GM18502 (cell line): ENCODE measurements around the gene AMBRA1.
"Not testable (repeated sequence)": the region's sequence is repeated elsewhere in the genome, so short reads cannot be mapped to it uniquely, and the experiment has no call there.

Experiments used
- ATAC-seq: cut with Tn5 transposase; IDR thresholded peaks from one replicate; pipeline ENCODE4 v1.9.1; 2021; ENCODE audit warnings: mild to moderate bottlenecking; ENCODE audit not compliant: unreplicated experiment, poor library complexity

Gene AMBRA1

DNA sequence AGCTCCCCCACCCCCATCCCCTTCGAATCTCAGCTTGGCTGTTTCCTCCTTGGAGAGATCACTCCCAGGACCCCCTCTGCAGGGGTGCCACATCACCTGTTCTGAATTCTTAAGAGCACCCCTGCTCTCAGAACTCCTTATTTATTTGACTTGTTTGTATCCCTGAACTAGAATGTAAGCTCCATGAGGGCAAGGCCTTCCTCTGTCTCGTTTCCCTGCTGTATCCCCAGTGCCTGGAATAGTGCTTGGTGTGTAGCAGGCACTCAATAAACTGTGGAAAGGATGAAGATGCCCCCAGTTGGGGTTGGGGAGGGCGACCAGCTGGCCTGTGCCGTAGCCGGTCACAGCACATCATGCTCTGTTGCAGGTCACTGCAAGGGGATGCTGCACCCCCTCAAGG lies 216.0 kb downstream of the AMBRA1 start:
- no peak for ATAC-seq

- ATAC-seq: no peak
Observed at GRCh38 chr11:46377290-46377689, 216.5 kb downstream of the AMBRA1 start.

DNA sequence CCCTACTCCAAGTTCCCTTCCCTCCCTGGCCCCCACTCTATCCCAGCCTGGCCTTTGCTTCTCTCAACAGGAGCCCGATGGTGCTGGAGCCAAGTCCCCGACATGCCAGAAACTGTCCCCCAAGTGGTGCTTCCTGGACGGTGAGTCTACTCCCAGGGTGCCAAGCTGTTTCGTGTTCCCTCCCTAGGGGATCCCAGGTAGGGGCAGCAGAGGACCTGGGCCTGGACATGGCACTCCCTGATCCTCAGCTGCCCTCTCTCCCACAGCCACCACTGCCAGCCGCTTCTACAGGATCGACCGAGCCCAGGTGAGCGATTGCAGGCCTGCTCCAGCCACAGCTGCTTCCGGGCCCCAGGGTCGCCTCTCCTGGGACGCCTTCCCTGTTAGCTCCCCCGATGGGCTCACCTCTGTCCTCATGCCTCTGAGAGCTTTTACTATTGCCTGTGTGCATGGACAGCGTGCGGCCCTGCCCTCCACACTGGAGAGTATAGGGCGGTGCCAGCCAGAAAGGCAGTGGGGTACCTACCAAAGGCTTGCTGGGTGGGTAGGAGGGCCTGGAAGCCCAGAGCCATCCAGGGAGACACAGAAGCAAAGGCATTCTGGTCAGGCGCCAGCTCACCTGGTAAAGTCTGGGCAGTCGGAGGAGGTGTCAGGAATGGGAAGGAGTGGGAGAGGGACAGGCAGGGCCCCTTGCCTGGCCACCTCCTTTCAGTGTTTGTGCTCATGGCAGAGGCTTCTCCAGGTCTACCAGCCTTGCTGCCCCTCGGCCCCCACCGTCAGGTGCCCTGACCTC lies 217.4 kb downstream of the AMBRA1 start:
- no peak for ATAC-seq

DNA sequence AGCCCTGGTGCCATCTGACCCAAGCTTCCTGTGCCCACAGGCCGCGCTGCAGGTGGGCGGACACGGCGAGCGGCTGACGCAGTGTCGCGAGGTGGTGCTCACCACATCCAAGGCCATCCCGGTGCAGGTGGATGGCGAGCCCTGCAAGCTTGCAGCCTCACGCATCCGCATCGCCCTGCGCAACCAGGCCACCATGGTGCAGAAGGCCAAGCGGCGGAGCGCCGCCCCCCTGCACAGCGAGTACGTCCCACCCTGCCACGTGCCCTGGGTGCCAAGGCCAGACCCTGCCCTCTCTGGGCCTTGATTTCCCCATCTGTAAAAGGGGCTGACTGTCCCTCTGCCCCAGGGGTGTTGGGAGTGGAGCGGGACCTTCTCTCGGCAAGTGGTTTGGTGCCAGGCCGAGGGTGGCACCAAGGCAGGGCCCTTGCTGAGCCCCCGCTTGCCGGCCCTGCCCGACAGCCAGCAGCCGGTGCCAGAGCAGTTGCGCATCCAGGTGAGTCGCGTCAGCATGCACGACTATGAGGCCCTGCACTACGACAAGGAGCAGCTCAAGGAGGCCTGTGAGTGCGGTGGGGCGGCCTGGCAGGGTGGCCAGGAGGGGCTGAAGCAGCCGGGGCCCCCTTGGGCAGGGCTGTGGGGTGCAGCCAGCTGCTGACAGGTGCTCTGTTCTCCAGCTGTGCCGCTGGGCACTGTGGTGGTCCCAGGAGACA lies 218.3 kb downstream of the AMBRA1 start:
- ATAC-seq: no peak

DNA sequence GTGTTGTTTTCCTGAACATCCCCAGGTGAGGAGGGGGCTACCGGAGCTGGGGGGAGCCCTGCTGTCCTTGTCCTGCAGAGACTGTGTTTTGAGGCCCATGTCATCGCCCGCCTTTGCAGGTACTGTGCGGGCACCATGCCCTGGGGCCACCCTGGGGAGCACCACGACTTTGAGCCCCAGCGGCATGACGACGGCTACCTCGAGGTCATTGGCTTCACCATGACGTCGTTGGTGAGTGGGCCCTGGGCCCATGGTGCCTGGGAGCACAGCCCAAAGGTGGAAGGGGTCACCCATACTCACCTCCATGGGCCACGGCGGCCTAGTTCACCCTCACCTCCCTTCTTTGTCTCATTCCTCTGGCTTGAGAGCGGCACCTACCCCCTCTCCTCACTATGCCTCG lies 219.0 kb downstream of the AMBRA1 start:
- ATAC-seq: no peak

DNA sequence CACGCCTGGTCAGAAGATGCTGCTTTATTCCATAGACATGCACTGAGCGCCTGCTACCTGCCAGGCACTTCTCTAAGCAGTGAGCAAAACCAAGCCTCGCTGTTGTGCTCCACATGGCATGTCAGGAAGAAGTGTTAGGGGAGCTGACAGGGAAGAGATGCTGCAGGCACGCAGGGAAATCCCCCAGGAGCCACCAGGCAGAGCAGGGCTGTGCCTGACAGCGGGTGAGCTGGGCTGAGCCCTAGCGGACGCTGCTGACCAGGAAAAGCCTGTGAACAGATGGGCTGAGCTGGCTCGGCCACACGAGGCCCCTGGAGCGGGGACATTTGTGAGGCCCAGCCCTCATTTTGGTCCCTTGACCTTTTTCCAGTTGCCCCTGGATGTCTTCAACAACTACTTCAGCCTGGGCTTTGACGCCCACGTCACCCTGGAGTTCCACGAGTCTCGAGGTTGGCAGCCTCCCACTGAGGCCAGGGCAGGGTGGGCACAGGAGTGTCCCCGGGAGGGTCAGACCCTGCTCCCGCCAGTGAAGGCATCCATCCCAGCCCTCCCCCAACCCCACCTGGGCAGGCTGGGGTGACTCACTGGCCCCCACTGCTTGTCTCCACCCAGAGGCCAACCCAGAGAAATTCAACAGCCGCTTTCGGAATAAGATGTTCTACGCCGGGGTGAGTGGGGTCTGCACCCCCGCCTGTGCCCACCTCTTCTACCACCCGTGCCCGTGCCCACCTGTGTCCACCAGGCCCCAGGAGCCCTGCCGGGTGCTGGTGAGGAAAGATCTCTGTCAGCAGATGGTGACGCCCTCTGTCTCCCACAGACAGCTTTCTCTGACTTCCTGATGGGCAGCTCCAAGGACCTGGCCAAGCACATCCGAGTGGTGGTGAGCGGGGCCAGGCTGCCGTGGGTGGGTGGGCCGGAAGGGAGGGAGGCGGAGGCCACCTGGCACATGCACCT lies 219.8 kb downstream of the AMBRA1 start:
- no peak for ATAC-seq

- not testable (repeated sequence) for ATAC-seq
Observed at GRCh38 chr11:46372501-46372900, 221.3 kb downstream of the AMBRA1 start.

DNA sequence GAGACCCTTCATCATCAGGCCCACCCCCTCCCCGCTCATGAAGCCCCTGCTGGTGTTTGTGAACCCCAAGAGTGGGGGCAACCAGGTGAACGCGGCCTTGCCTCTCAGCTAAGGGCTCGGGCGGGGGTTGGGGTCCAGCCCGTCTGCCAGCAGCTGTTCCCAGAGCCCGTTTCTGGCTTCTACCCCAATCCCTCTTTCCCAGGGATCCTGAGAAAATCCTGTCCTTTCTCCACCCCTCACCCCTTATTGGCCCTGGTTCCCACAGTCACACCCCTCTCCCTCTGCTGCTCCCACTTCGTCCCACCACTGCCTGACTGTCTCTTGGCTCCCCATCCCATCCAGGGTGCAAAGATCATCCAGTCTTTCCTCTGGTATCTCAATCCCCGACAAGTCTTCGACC lies 221.7 kb downstream of the AMBRA1 start:
- no peak for ATAC-seq

DNA sequence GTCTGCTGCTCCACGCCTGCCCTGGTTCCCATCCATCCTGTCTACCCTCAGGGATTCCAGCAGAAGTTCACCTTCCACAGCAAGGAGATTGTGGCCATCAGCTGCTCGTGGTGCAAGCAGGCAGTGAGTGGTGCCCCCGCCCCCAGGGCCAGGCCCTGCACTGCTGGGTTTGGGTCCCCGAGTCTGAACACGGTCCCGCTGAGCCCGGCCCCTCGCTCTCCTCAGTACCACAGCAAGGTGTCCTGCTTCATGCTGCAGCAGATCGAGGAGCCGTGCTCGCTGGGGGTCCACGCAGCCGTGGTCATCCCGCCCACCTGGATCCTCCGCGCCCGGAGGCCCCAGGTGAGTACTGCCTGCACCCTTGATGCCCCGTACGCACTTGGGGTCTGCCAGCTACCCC lies 222.6 kb downstream of the AMBRA1 start:
- ATAC-seq: not testable (repeated sequence)

DNA sequence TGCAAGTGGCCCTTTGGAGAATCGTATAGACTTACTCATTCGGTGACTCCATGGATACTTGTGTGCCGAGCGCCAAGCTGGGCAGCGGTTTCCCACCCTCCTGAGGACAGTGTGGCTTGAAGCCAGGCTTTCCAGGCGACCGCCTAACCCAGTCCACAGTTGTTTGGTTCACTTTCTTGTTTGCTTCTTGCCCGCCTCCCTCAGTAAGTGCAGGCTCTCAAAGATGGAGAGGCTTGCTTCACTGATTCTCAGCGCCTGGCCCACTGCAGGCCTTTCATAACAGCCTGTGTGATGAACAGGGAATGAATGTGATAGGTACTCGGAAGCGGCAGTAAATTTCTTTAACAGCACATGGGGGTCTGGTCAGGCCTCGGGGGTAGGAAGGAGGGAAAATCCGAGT lies 223.6 kb downstream of the AMBRA1 start:
- ATAC-seq: no peak

DNA sequence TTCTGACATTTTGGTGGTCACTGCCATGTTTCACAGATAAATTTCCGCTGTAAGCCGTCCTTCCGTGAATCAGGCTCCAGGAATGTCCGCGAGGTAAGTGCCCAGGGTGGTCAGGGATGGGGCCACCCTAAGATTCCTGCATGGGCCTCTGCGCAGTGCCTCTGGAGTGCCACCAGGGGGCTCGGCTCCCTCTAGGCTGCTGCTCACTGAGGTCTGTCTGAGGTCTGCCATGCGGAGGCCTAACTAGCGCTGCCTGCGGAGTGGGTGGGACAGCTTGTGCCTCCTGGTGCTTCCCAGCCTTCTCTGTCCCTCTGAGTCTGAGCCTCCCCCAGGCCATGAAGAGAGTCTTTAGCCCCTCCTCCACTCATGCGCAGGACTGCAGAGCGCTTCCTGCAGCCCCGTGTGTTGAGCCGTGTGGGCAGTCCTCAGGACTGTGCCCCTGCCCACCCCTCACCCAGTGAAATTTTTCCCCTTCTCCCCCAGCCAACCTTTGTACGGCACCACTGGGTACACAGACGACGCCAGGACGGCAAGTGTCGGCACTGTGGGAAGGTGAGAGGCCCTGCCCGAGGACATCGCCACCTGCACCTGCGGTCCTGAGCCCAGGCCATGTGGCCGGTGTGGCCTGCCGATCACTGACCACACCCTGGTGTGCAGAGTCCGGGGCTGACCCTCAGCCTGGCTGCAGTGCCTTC lies 224.2 kb downstream of the AMBRA1 start:
- peak; percentile 67 for ATAC-seq

DNA sequence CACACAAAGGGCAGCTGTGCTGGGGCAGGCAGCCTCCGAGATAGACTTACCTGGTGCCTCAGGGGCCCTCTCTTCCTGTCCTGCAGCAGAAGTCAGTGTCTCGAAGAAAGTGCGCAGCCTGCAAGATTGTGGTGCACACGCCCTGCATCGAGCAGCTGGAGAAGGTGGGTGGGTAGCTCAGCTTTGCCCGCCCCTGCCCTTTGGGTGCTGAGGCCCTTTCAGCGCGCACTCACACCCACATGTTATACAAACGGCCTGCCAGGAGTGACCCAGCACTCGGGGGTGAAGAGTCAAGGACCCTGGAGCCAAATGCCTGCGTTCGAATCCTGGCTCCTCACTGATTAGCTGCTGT lies 225.9 kb downstream of the AMBRA1 start:
- ATAC-seq: no peak

GRCh38 chr11:46367244-46367915 lies 226.4 kb downstream of the AMBRA1 start:
- peak; percentile 77 for ATAC-seq

DNA sequence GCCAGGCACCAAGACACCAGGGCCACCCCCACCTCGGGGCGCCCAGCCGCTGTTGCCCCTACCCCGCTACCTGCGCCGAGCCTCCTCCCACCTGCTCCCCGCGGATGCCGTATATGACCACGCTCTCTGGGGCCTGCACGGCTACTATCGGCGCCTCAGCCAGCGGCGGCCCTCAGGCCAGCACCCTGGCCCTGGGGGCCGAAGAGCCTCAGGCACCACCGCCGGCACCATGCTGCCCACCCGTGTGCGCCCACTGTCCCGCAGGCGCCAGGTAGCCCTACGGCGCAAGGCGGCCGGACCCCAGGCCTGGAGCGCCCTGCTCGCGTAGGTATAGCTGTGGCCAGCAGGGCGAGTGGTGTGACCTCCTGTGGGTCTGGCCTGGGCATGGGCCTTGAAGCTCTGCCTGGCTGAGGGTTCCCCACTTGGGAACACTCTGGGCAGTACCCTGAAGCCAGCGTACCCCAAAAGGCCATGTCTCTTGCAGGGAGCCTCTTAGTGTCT lies 227.1 kb downstream of the AMBRA1 start:
- no peak for ATAC-seq

GRCh38 chr11:46366260-46366659 lies 227.6 kb downstream of the AMBRA1 start:
- ATAC-seq: no peak

DNA sequence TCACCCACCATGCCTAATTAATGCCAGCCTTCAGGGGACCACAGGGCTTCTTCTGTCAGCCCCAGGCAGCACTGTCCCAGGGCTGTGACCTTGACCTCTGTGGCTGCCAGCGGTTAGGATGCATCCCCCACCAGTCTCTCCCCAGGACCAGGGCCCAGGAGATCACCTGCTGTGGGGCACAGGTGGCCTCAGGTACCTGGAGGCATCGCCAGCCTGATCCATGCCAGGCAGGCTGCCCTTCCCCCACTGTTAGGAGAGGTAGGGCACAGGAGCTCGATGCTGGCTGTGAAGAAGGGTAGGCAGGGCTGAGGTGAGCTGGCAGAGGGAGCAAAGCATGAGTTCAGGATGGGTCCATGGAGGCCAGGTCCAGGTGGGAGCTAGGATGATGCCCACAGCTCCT lies 229.0 kb downstream of the AMBRA1 start:
- ATAC-seq: no peak

GRCh38 chr11:46364056-46364455 lies 229.8 kb downstream of the AMBRA1 start:
- no peak for ATAC-seq

DNA sequence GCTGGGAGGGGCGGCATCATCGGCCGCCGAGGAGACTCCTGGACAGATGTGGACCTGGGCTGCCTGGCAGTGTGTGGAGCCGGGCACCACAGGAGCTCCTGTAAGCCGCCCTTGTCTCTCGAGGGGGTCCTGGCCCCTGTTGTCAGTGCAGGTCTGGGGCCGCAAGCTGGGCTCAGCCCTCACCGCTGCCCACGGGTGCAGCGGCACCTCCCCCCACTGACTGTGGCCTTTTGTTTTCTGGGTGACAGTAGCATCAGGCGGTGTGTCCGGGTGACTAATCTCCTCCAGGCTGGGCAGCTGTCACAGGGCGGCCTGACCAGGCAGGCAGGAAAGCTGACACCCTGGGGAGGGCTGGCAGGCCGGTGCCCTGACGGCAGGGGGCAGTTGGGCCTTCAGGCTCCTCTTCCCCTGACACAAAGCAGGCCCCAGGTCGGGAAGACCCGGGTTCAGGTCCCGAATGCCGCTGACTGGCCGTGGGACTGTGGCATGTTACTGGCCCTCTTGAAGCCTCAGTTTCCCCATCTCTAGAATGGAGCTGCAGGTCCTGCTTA lies 230.3 kb downstream of the AMBRA1 start:
- no peak for ATAC-seq

DNA sequence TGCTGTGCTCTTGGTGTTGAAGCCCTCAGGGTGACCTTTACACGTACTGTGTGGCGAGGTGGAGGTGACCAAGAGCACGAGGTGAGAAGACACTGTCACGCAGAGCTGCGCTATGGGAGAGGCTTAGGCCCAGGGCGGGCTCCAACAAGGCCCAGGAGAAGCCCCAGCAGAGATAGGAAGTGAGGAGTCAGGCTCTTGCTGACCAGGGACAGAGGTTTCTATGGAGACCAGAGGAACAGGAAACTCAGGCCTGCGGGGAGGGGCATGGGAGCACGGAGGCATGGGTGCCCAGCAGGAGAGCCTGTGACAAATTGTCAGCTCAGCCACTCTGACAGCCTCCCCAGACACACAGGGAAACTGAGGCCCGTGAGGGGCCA lies 230.8 kb downstream of the AMBRA1 start:
- no peak for ATAC-seq
